Pulmonary artery endothelial cell (primary cell): ENCODE measurements around the gene NIPBL. TPM values are rescaled to one million over a fixed set of nuclear protein-coding genes. Genes with fewer than 3 reads are reported as not detected.
"Not testable (repeated sequence)": the region's sequence is repeated elsewhere in the genome, so short reads cannot be mapped to it uniquely, and the experiment has no call there.

Experiments used
- DNase-seq: peaks from one replicate; pipeline ENCODE4 v3.0.0-alpha.2; 2011; ENCODE audit warnings: low read depth, low spot score
- total RNA-seq: library from RNA; depleted of rRNA; stranded (reverse); fragments of >200 nt; gene quantifications from 2 replicates; pipeline ENCODE4 v1.2.3, GENCODE V29; 2014

NIPBL gene
- total RNA-seq, 1 donor from 2014 or later, result 24.0 TPM

- DNase-seq, result no peak
Observed at GRCh38 chr5:36900283-36900682, 23.7 kb downstream of the NIPBL start.

- DNase-seq, result not testable (repeated sequence)
Observed at GRCh38 chr5:36901077-36901476, 24.5 kb downstream of the NIPBL start.

GRCh38 chr5:36901856-36902255, 25.3 kb downstream of the NIPBL start:
- no peak for DNase-seq

- no peak for DNase-seq
Observed at GRCh38 chr5:36902353-36902752, 25.8 kb downstream of the NIPBL start.

GRCh38 chr5:36904677-36905076, 28.1 kb downstream of the NIPBL start:
- DNase-seq, result no peak

- no peak for DNase-seq
Observed at GRCh38 chr5:36908544-36909260, 32.1 kb downstream of the NIPBL start.

GRCh38 chr5:36915653-36916052, 39.1 kb downstream of the NIPBL start:
- no peak for DNase-seq

- not testable (repeated sequence) for DNase-seq
Observed at GRCh38 chr5:36916614-36917013, 40.0 kb downstream of the NIPBL start.

GRCh38 chr5:36917358-36917757, 40.8 kb downstream of the NIPBL start:
- DNase-seq, result not testable (repeated sequence)

GRCh38 chr5:36919238-36919637, 42.7 kb downstream of the NIPBL start:
- DNase-seq, result no peak

GRCh38 chr5:36919650-36920049, 43.1 kb downstream of the NIPBL start:
- no peak for DNase-seq

- DNase-seq, result no peak
Observed at GRCh38 chr5:36928947-36929346, 52.4 kb downstream of the NIPBL start.

- DNase-seq, result no peak
Observed at GRCh38 chr5:36929438-36929837, 52.9 kb downstream of the NIPBL start.

- DNase-seq, result no peak
Observed at GRCh38 chr5:36932056-36932455, 55.5 kb downstream of the NIPBL start.

GRCh38 chr5:36932699-36933098, 56.1 kb downstream of the NIPBL start:
- no peak for DNase-seq

GRCh38 chr5:36934740-36935356, 58.3 kb downstream of the NIPBL start:
- DNase-seq, result no peak

- no peak for DNase-seq
Observed at GRCh38 chr5:36935805-36936204, 59.2 kb downstream of the NIPBL start.

- no peak for DNase-seq
Observed at GRCh38 chr5:36936309-36936708, 59.7 kb downstream of the NIPBL start.

GRCh38 chr5:36938129-36938528, 61.6 kb downstream of the NIPBL start:
- no peak for DNase-seq

GRCh38 chr5:36939969-36940858, 63.6 kb downstream of the NIPBL start:
- DNase-seq, result no peak

GRCh38 chr5:36943584-36943983, 67.0 kb downstream of the NIPBL start:
- no peak for DNase-seq

GRCh38 chr5:36944024-36944423, 67.5 kb downstream of the NIPBL start:
- DNase-seq, result no peak
